ENCODE results near the gene INTS6.

INTS6 gene

GRCh38 chr13:51456510-51456909 lies 3.7 kb upstream of the INTS6 start:
- DNase-seq (ENCODE audit: low read depth, low spot score), result no peak

GRCh38 chr13:51455532-51455931 lies 2.7 kb upstream of the INTS6 start:
- DNase-seq (ENCODE audit: low read depth, low spot score), result no peak

- DNase-seq (ENCODE audit: low read depth, low spot score), result no peak
Observed at GRCh38 chr13:51453959-51454703, 1.3 kb upstream of the INTS6 start.

- DNase-seq (ENCODE audit: low read depth, low spot score), result peak; percentile 59
Observed at GRCh38 chr13:51453207-51453958, 547 bp upstream of the INTS6 start.

- DNase-seq (ENCODE audit: low read depth, low spot score), result peak; percentile 53
Observed at GRCh38 chr13:51451467-51452360, 1.1 kb downstream of the INTS6 start.

GRCh38 chr13:51451134-51451466 lies 1.7 kb downstream of the INTS6 start:
- no peak for DNase-seq (ENCODE audit: low read depth, low spot score)

GRCh38 chr13:51449018-51449417 lies 3.8 kb downstream of the INTS6 start:
- DNase-seq (ENCODE audit: low read depth, low spot score), result no peak

GRCh38 chr13:51444922-51445321 lies 7.9 kb downstream of the INTS6 start:
- DNase-seq (ENCODE audit: low read depth, low spot score), result no peak

- DNase-seq (ENCODE audit: low read depth, low spot score), result no peak
Observed at GRCh38 chr13:51440381-51440780, 12.5 kb downstream of the INTS6 start.

GRCh38 chr13:51437550-51438127 lies 15.2 kb downstream of the INTS6 start:
- no peak for DNase-seq (ENCODE audit: low read depth, low spot score)

GRCh38 chr13:51435002-51435578 lies 17.7 kb downstream of the INTS6 start:
- no peak for DNase-seq (ENCODE audit: low read depth, low spot score)

GRCh38 chr13:51432576-51432975 lies 20.3 kb downstream of the INTS6 start:
- DNase-seq (ENCODE audit: low read depth, low spot score), result no peak

- DNase-seq (ENCODE audit: low read depth, low spot score), result no peak
Observed at GRCh38 chr13:51426982-51427381, 25.9 kb downstream of the INTS6 start.

GRCh38 chr13:51425410-51426042 lies 27.3 kb downstream of the INTS6 start:
- no peak for DNase-seq (ENCODE audit: low read depth, low spot score)

GRCh38 chr13:51423766-51424165 lies 29.1 kb downstream of the INTS6 start:
- DNase-seq (ENCODE audit: low read depth, low spot score), result no peak

- no peak for DNase-seq (ENCODE audit: low read depth, low spot score)
Observed at GRCh38 chr13:51422484-51422883, 30.4 kb downstream of the INTS6 start.

GRCh38 chr13:51420681-51421490 lies 31.9 kb downstream of the INTS6 start:
- DNase-seq (ENCODE audit: low read depth, low spot score), result no peak

- DNase-seq (ENCODE audit: low read depth, low spot score), result no peak
Observed at GRCh38 chr13:51419001-51419636, 33.7 kb downstream of the INTS6 start.

- no peak for DNase-seq (ENCODE audit: low read depth, low spot score)
Observed at GRCh38 chr13:51417716-51418115, 35.1 kb downstream of the INTS6 start.

- no peak for DNase-seq (ENCODE audit: low read depth, low spot score)
Observed at GRCh38 chr13:51416107-51416506, 36.7 kb downstream of the INTS6 start.
